Stimulated activated CD4-positive, alpha-beta T cell treated with anti-CD3 and anti-CD28 coated beads, Interleukin-2, amount 100 ng/mL, for 24 hours (primary cell): ENCODE results near the gene PDX1.

Source experiments
- DNase-seq, 2 donors: peaks; one replicate each; pipeline ENCODE4 v3.0.0-alpha.2; 2020

Gene PDX1

GRCh38 chr13:27919934-27920676, at the start of gene PDX1:
Gene PDX1, plus strand, starts transcription at chr13:27920000. Its CDS starts 139 bp downstream, at chr13:27920139.
- peak in 1 of 2 donors; percentile 60 for DNase-seq

- DNase-seq: no peak
Measured at GRCh38 chr13:27878274-27878673, 41.5 kb upstream of the PDX1 start.

- no peak for DNase-seq
Measured at GRCh38 chr13:27889471-27889870, 30.3 kb upstream of the PDX1 start.

GRCh38 chr13:27896726-27897125, 23.1 kb upstream of the PDX1 start:
- DNase-seq: no peak

GRCh38 chr13:27904719-27905118, 15.1 kb upstream of the PDX1 start:
- no peak for DNase-seq

GRCh38 chr13:27905650-27906049, 14.2 kb upstream of the PDX1 start:
- DNase-seq: no peak

- no peak for DNase-seq
Measured at GRCh38 chr13:27907121-27907787, 12.5 kb upstream of the PDX1 start.

GRCh38 chr13:27909378-27909777, 10.4 kb upstream of the PDX1 start:
- DNase-seq: no peak

GRCh38 chr13:27911521-27911920, 8.3 kb upstream of the PDX1 start:
- no peak for DNase-seq

- DNase-seq: no peak
Measured at GRCh38 chr13:27913160-27913559, 6.6 kb upstream of the PDX1 start.

- no peak for DNase-seq
Measured at GRCh38 chr13:27915301-27916207, 4.2 kb upstream of the PDX1 start.

- DNase-seq: peak in 1 of 2 donors; percentile 7
Measured at GRCh38 chr13:27917121-27917947, 2.5 kb upstream of the PDX1 start.

GRCh38 chr13:27918041-27918917, 1.5 kb upstream of the PDX1 start:
- DNase-seq: no peak

GRCh38 chr13:27918918-27919658, 712 bp upstream of the PDX1 start:
- DNase-seq: no peak

- no peak for DNase-seq
Measured at GRCh38 chr13:27919659-27919933, 204 bp upstream of the PDX1 start.

- peak in 1 of 2 donors; percentile 5 for DNase-seq
Measured at GRCh38 chr13:27920677-27921420, 1.0 kb downstream of the PDX1 start.

GRCh38 chr13:27921421-27921960, 1.7 kb downstream of the PDX1 start:
- DNase-seq: peak in 1 of 2 donors; percentile 37

- peak in 1 of 2 donors; percentile 2 for DNase-seq
Measured at GRCh38 chr13:27921961-27922882, 2.4 kb downstream of the PDX1 start.
